Measurements from ENCODE around the gene EPHA8. TPM values are rescaled to one million over a fixed set of nuclear protein-coding genes. Genes with fewer than 3 reads are reported as not detected.

The EPHA8 gene
- total and polyA plus RNA-seq, 2 donors (not counting 1 experiment from before 2014, with no cell fraction given), result not detected

DNA sequence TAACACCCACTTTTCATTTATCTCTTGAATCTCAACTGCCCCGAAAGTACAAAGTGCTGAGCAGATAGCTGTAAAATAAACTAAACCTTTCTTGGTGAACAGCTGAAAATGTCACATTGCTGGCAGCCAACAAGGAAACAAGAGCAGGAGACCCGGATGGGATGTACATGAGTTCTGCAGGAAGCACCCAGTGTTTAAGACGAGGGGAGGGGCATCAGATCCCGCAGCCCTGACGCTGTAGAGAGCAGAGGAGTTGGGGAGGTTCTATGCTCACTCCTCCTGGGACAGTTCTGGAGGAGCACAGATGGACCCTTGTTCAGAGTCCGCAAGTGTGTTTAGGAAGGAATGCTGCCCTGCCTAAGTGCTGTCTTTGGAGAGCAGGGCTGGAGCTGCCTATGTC is 32.0 kb upstream of the EPHA8 start:
- H3K9me3 Mint-ChIP-seq (ENCODE audit: insufficient read depth), result no peaks in the 10 kb centered on the region
- no peaks in the 10 kb centered on the region for H3K27me3 Mint-ChIP-seq
- no peaks in the 10 kb centered on the region for H3K79me2 ChIP-seq (ENCODE audit: control insufficient read depth, insufficient read depth, low read length)
- DNase-seq, result no peak
- H4K20me1 ChIP-seq (ENCODE audit: control insufficient read depth, insufficient read depth, low read length, poor library complexity, severe bottlenecking), result no peaks in the 10 kb centered on the region
- ChIA-PET CTCF (no interaction called here), POLR2A (no interaction called here)
- no peak overlapping the region for H3K27ac ChIP-seq (ENCODE audit: low read length in 2 of 2)
- H3K4me1 ChIP-seq (ENCODE audit: control insufficient read depth in 2 of 2, insufficient read depth in 2 of 2, low read length in 2 of 2), result no peaks in the 10 kb centered on the region
- H2AFZ ChIP-seq (ENCODE audit: insufficient read depth, low read depth, low read length, poor library complexity, severe bottlenecking), result no peak overlapping the region
- H3K4me3 Mint-ChIP-seq, result no peak overlapping the region
- intact Hi-C loops (cut with micrococcal nuclease), result no loop called here
- H3K27ac Mint-ChIP-seq, result no peak overlapping the region
- H3K4me3 ChIP-seq (ENCODE audit: control extremely low read depth in 1 of 5, extremely low read depth in 1 of 5, insufficient read depth in 1 of 5, low read depth in 2 of 5, low read length in 4 of 5), result no peak overlapping the region
- TF ChIP-seq EZH2 (IDR thresholded peaks at IDR 0.05; ENCODE audit: borderline replicate concordance, insufficient read depth, low read depth, low read length, poor library complexity, severe bottlenecking), result no peak
- TF ChIP-seq, protein P1, sequence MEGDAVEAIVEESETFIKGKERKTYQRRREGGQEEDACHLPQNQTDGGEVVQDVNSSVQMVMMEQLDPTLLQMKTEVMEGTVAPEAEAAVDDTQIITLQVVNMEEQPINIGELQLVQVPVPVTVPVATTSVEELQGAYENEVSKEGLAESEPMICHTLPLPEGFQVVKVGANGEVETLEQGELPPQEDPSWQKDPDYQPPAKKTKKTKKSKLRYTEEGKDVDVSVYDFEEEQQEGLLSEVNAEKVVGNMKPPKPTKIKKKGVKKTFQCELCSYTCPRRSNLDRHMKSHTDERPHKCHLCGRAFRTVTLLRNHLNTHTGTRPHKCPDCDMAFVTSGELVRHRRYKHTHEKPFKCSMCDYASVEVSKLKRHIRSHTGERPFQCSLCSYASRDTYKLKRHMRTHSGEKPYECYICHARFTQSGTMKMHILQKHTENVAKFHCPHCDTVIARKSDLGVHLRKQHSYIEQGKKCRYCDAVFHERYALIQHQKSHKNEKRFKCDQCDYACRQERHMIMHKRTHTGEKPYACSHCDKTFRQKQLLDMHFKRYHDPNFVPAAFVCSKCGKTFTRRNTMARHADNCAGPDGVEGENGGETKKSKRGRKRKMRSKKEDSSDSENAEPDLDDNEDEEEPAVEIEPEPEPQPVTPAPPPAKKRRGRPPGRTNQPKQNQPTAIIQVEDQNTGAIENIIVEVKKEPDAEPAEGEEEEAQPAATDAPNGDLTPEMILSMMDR (IDR thresholded peaks at IDR 0.05), result no peak
- no peak overlapping the region for H3K9ac ChIP-seq (ENCODE audit: low read length)
- H3K4me1 Mint-ChIP-seq, result no peaks in the 10 kb centered on the region
- WGBS (ENCODE audit: insufficient coverage), result 91% methylated on average over 6 of the region's 6 CpGs
- no peaks in the 10 kb centered on the region for H3K9me3 ChIP-seq (ENCODE audit: control extremely low read depth in 1 of 3, control insufficient read depth in 2 of 3, insufficient read depth in 1 of 3, low read length in 2 of 3)
- H3K36me3 ChIP-seq (replicated peaks in 1 of 2; ENCODE audit: control extremely low read depth in 1 of 2, control insufficient read depth in 1 of 2, extremely low read depth in 1 of 2, insufficient read depth in 2 of 2, low read length in 1 of 2), result peaks cover 0 to 40% of the 10 kb centered on the region in 2 experiments
- no peak for ATAC-seq (ENCODE audit: low read depth)
- no peaks in the 10 kb centered on the region for H3K27me3 ChIP-seq (replicated peaks in 1 of 4; ENCODE audit: control extremely low read depth in 1 of 4, control insufficient read depth in 3 of 4, insufficient read depth in 4 of 4, low read length in 3 of 4)
- no peak overlapping the region for H3K4me2 ChIP-seq (replicated peaks; ENCODE audit: low read depth, low read length, poor library complexity, severe bottlenecking)

DNA sequence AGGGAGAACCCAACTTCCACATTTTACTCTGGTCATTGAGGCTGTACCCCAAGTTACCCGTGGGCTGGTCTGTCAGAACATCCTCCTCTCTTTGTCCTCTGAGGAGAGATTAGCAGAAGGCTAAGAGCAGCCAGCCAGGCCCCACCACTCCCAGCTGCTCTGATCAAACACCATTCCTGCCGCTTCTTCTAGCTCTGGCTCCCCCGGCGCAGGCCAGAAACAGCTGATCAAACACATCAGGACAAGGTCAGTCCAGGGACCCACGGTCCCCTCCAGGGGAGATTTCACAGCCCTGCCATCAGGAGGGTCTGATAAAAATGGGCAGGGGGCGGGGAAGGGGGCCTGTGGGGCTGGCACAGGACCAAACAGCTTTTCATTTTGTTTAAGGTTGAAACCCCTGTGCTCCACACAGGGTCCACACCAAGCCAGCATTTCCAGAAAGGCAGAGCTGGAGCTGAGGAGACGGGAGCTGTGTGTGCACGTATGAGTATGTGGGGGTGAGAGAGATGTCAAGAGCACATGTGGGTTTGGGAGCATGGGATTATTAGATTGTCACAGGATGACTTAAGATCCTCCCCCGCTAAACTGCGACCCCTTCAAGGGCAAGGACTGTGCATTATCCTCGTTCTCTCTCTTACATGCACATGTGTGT is 29.9 kb upstream of the EPHA8 start:
- H3K4me1 ChIP-seq (ENCODE audit: control insufficient read depth in 2 of 2, insufficient read depth in 2 of 2, low read length in 2 of 2), result no peaks in the 10 kb centered on the region
- no peak for TF ChIP-seq EZH2 (IDR thresholded peaks at IDR 0.05; ENCODE audit: borderline replicate concordance, insufficient read depth, low read depth, low read length, poor library complexity, severe bottlenecking)
- TF ChIP-seq, protein P1 (IDR thresholded peaks at IDR 0.05), result no peak
- ChIA-PET CTCF (no interaction called here), POLR2A (no interaction called here)
- no peaks in the 10 kb centered on the region for H3K9me3 ChIP-seq (ENCODE audit: control extremely low read depth in 1 of 3, control insufficient read depth in 2 of 3, insufficient read depth in 1 of 3, low read length in 2 of 3)
- H3K79me2 ChIP-seq (ENCODE audit: control insufficient read depth, insufficient read depth, low read length), result no peaks in the 10 kb centered on the region
- no peaks in the 10 kb centered on the region for H3K27me3 Mint-ChIP-seq
- peaks cover 1% of the 10 kb centered on the region for H3K4me1 Mint-ChIP-seq
- no peak overlapping the region for H3K27ac ChIP-seq (ENCODE audit: low read length in 2 of 2)
- intact Hi-C loops (cut with micrococcal nuclease), result no loop called here
- 93% methylated on average over 5 of the region's 11 CpGs for WGBS (ENCODE audit: insufficient coverage)
- ATAC-seq (ENCODE audit: low read depth), result no peak
- peaks cover 0 to 25% of the 10 kb centered on the region in 2 experiments for H3K36me3 ChIP-seq (replicated peaks in 1 of 2; ENCODE audit: control extremely low read depth in 1 of 2, control insufficient read depth in 1 of 2, extremely low read depth in 1 of 2, insufficient read depth in 2 of 2, low read length in 1 of 2)
- no peak overlapping the region for H3K9ac ChIP-seq (ENCODE audit: low read length)
- H3K4me3 ChIP-seq (ENCODE audit: control extremely low read depth in 1 of 5, extremely low read depth in 1 of 5, insufficient read depth in 1 of 5, low read depth in 2 of 5, low read length in 4 of 5), result no peak overlapping the region
- no peak for DNase-seq
- no peak overlapping the region for H3K27ac Mint-ChIP-seq
- H3K9me3 Mint-ChIP-seq (ENCODE audit: insufficient read depth), result no peaks in the 10 kb centered on the region
- H3K4me3 Mint-ChIP-seq, result no peak overlapping the region
- H3K4me2 ChIP-seq (replicated peaks; ENCODE audit: low read depth, low read length, poor library complexity, severe bottlenecking), result no peak overlapping the region
- H2AFZ ChIP-seq (ENCODE audit: insufficient read depth, low read depth, low read length, poor library complexity, severe bottlenecking), result no peak overlapping the region
- H4K20me1 ChIP-seq (ENCODE audit: control insufficient read depth, insufficient read depth, low read length, poor library complexity, severe bottlenecking), result no peaks in the 10 kb centered on the region
- H3K27me3 ChIP-seq (replicated peaks in 1 of 4; ENCODE audit: control extremely low read depth in 1 of 4, control insufficient read depth in 3 of 4, insufficient read depth in 4 of 4, low read length in 3 of 4), result no peaks in the 10 kb centered on the region
